GM12873 (cell line): ENCODE results near the gene BCR.

Experiments used
- CTCF ChIP-seq: IDR thresholded peaks from 2 replicates; pipeline ENCODE4 v1.5.1; 2012; ENCODE audit warnings: low read depth, mild to moderate bottlenecking, moderate library complexity, low read length, control low read depth; ENCODE audit not compliant: insufficient read depth; ENCODE audit errors: missing control alignments

BCR gene

GRCh38 chr22:23221351-23221804, 41.1 kb downstream of the BCR start:
- TF ChIP-seq CTCF: no peak

- no peak for TF ChIP-seq CTCF
These were observed 41.9 kb downstream of the BCR start for GRCh38 chr22:23222033-23222792.

GRCh38 chr22:23222793-23223568, 42.7 kb downstream of the BCR start:
- TF ChIP-seq CTCF: no peak

GRCh38 chr22:23223569-23224317, 43.4 kb downstream of the BCR start:
- no peak for TF ChIP-seq CTCF

GRCh38 chr22:23224846-23225245, 44.5 kb downstream of the BCR start:
- no peak for TF ChIP-seq CTCF

GRCh38 chr22:23225337-23225723, 45.0 kb downstream of the BCR start:
- no peak for TF ChIP-seq CTCF

- no peak for TF ChIP-seq CTCF
These were observed 45.6 kb downstream of the BCR start for GRCh38 chr22:23225724-23226496.
